ENCODE data around the gene ARL6IP5.

The ARL6IP5 gene

DNA sequence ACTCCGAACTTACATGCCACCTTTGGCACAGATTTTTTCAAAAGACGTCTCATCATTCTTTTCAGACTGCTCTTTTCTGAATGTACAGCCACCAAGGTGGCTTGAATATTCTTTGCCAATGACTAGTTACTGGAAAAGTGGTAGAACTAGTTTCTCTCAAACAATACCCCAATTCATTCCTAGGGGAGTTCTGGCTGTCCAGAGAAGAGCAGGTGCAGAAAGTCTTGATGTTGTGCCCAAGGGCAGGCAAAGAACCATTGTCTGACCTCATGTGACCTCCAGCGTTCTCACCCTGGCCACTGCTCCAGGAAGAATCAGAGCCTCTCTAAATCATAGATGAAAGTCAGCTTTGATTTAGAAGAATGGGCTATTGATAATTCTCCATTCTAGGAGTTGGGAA, 32.2 kb downstream of the ARL6IP5 start:
- no peak for DNase-seq (ENCODE audit: low read depth)

DNA sequence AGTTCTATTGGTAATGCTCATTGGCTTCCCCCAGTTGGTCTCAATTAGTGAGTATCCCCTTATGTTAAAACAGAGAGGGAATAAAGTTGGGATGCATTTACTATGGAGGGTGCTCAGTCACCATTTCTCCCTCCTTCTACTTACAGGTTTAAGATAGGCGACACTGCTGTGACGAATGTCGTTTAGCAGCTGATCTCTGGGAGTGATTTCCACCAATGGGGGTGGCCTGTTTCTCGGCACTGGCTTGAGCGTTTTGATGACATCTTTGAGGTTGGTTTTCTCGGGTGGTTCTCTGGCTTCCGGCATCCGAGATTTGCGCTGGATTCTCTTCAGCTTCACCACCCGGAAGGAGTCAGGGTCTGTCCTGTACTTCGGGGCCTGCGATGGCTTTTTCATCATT, 33.8 kb downstream of the ARL6IP5 start:
- DNase-seq (ENCODE audit: low read depth) = no peak

GRCh38 chr3:69119138-69119537, 34.4 kb downstream of the ARL6IP5 start:
- no peak for DNase-seq (ENCODE audit: low read depth)

GRCh38 chr3:69119681-69120080, 34.9 kb downstream of the ARL6IP5 start:
- no peak for DNase-seq (ENCODE audit: low read depth)

DNA sequence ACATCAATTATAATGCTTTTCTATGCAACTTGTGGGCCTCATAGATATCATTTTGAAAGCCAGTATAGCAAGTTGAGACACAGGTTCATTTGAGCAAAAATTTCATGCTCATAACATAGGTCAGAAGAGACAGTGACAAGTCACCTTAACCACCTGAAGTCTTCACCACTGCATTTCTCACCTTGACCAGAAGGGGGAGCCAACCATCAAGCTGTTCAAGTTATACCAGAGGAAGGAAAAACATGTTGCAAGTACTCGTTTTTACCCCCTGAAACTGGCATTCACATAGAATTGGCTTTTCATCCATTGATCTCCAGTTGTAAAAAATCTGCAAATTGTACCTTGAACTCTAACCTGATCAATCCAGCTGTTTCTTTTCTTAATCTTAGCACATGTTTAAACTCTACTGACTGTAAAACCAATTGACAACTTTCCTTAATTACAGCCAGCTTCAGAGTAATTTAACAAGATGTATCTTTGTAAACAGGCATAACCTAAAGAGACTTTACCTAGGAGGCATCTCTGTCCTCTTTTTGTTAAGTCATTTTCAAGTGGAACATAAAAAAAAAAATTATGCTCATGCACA, 36.2 kb downstream of the ARL6IP5 start:
- DNase-seq (ENCODE audit: low read depth) = peak; percentile 71

DNA sequence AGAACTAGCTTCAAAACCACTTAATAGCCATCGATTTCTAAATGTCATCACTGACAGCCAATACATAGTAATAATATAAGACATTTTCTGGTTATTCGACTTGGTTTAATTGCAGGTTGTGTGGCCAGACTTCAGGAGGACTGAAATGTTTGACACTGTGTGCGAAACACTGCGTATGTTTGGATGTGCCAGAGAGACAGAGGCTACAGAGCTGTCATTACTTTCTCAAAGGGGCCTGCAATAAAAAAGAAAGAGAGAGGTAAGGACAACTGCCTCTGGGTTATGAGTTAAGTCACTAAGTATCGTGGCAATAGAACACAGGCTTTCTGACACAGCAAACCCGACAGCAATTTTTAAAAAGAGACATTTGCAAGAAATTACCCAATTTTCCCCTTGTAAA, 36.8 kb downstream of the ARL6IP5 start:
- DNase-seq (ENCODE audit: low read depth) = no peak

DNA sequence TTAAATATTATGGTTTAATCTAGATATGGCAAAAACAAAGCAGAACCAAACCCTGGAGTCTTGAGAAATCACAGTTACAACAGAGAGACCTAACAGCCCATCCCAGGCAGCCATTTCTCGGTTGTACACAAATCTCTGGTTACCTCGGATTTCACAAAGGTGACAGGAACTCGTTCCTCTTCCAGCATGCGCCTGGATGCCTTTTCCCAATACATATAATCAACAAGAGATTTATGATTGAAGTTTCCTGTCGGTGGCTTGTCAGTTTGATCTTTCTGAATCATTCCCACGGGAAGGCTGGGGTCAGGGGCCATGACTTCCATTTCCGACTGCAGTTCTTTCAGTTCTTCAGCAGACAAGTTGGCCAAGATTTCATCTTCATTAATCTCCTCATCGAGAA, 37.2 kb downstream of the ARL6IP5 start:
- DNase-seq (ENCODE audit: low read depth) = no peak

DNA sequence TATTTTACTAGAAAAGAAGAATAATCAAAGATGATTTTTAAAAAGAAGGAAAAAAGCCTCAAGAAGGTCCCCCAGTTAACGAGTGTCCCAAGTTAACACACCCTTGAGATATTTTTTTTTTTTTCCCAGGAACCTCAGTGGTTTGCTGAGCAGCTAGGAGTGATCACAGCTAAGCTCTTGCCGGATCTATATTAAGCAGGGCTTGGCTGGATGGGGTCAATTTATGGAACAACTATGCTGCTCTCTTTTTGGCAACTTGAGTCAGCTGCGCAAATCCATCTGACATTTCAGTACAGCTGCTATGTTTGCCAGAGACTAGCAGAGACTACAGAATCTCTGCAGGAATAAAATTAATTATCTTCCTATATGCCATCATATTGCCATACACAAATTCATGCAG, 37.7 kb downstream of the ARL6IP5 start, which contains the start of gene LMOD3:
Gene LMOD3, minus strand, starts transcription at position 193 of the 400 bp plus-strand sequence. CDS start 209 bp downstream, outside the sequence.
- DNase-seq (ENCODE audit: low read depth) = no peak

- DNase-seq (ENCODE audit: low read depth) = no peak
Observed at GRCh38 chr3:69126216-69126615, 41.5 kb downstream of the ARL6IP5 start.

GRCh38 chr3:69126999-69127398, 42.3 kb downstream of the ARL6IP5 start:
- DNase-seq (ENCODE audit: low read depth) = no peak

GRCh38 chr3:69128509-69128908, 43.8 kb downstream of the ARL6IP5 start:
- DNase-seq (ENCODE audit: low read depth) = no peak

GRCh38 chr3:69129531-69129930, 44.8 kb downstream of the ARL6IP5 start:
- no peak for DNase-seq (ENCODE audit: low read depth)

- DNase-seq (ENCODE audit: low read depth) = no peak
Observed at GRCh38 chr3:69130689-69131088, 46.0 kb downstream of the ARL6IP5 start.

DNA sequence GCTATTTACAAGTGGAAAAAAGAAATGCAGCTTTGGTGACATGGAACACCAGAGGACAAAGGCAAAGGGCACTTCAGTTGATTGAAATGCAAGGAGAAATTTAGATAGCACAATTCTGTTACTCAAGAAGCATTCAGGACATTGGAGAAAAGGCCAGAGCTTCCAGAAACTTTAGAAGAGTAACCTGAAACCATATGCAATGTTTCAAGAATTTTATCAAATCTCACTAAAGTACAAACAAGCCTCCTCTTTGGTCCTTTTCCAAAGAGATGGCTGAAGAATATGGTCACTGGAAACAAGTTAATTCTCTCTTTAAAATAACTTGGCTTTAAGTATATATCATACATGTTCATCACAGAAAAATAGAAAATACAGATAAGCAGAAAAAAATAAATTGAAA, 52.3 kb downstream of the ARL6IP5 start:
- DNase-seq (ENCODE audit: low read depth) = no peak

- DNase-seq (ENCODE audit: low read depth) = no peak
Observed at GRCh38 chr3:69137412-69137811, 52.7 kb downstream of the ARL6IP5 start.

- no peak for DNase-seq (ENCODE audit: low read depth)
Observed at GRCh38 chr3:69141313-69141712, 56.6 kb downstream of the ARL6IP5 start.

- no peak for DNase-seq (ENCODE audit: low read depth)
Observed at GRCh38 chr3:69142090-69142489, 57.4 kb downstream of the ARL6IP5 start.

DNA sequence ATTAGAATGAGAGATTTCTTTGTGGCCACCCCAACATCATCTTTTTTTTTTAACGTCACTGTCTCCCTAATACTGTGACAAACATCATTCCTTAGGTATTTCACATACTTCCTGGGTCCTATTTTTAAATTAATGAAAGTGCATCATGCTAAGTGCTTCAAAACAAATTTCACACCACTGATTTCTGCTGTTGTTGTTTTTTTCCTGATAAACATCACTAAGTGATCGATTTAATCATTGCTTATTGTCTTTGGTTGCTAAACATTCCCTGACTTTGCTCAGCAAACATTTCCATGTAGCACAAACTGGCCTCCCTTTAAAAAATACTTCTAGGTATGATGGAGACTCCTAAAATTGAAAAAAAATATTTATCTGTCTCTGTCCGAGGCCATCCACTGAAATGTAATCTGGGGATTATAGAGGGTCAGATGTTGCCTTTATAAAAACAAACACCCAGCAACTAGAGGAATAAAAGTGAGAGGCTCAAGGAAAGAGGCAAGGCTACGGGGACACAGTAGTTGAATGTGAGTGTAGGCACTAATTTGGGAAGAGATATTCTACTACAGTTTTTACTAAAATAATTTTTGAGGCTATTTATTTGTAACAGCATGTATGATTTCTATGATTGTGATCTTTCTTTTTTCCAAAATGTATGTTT, 58.2 kb downstream of the ARL6IP5 start:
- no peak for DNase-seq (ENCODE audit: low read depth)

DNA sequence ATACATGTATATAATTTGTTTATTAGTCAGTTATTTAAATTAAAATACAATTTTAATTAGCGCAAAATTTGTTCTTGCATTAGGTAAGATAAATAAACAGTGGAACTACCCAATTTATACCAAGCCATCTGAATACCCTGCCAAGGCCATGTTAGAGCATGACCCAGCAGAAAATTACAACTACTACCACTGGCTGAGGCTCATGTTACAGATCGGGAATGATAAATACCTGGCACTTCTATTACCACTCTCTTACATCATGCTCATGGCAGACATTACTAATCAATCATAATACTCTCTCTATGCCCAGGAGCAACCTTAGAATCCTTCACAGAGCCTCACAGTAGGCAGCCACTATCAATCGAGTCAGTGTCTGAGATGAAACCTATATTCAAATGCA, 58.9 kb downstream of the ARL6IP5 start:
- no peak for DNase-seq (ENCODE audit: low read depth)

DNA sequence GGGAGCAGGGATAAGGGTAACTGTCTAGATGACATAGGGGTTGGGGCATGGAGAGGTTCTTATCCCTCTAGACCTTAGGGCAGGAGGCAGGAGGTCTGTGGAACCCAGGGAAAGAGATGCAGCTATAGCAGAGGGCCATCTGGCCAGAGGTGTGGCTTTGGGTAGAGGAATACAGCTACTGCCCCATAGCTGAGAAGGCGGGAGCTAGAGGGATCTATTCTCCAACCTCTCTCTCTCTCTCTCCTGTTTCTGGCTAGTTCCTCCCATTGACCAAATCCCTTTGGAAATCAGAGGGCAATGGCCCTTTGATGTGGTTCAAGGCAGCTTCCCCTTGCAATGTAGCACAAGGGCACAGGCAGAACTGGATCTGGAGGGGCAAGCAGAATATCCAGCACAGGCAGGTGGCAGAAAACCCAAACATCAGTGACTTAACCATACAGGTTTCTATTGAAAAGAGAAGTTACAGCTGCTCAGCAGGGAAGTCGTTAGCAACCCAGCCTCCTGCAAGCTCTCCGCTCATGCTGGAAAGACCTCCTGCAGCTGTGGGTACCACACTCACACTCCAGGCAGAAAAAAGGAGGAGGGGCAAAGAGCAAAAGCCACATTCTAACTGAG, 60.0 kb downstream of the ARL6IP5 start:
- no peak for DNase-seq (ENCODE audit: low read depth)

DNA sequence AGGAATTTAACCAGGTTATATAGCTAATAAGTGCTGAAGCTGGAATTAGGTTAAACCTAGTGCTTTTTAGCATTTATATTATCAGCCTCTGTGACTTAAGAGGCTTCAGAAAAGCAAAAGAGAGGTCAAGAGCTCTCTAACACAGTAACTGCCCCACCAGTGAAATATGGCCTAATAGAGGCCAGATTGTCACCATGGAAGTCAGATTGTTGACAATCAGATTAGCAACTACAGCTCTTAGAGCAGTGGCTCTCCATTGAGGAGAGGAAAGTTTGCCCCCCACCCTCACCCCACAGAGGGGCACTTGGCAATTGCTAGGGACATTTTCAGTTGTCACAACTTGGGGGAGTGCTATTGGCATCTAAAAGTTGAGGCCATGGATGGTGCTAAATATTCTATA, 61.0 kb downstream of the ARL6IP5 start:
- no peak for DNase-seq (ENCODE audit: low read depth)

- no peak for DNase-seq (ENCODE audit: low read depth)
Observed at GRCh38 chr3:69149586-69149985, 64.8 kb downstream of the ARL6IP5 start.

Measured in T follicular helper cell (primary cell).